A549 (cell line): ENCODE data around the gene TP53TG5.

ENCODE experiments used
- CEBPB ChIP-seq, 2 experiments: fragments of >200 bp in 1 of 2; sonication (Bioruptor Twin) in 1 of 2; formaldehyde crosslinking in 1 of 2; IDR thresholded peaks; 2 replicates each; pipeline ENCODE4 v1.6.1; 2012 to 2016
- EHMT2 ChIP-seq: fragments of 200-600 bp; sonication (generic); IDR thresholded peaks from 2 replicates; pipeline ENCODE4 v1.6.1; 2016; ENCODE audit warnings: antibody characterized with exemption, low read depth, mild to moderate bottlenecking, moderate library complexity
- EP300 ChIP-seq, 2 experiments: fragments of >200 bp; sonication (Bioruptor Twin); formaldehyde crosslinking; IDR thresholded peaks; 2 replicates in 1 of 2; 3 replicates in 1 of 2; pipeline ENCODE4 v1.6.1; 2016 to 2017
- ESRRA ChIP-seq: fragments of 150-350 bp; IDR thresholded peaks from 2 replicates; pipeline ENCODE4 v1.6.1; 2014; ENCODE audit warnings: mild to moderate bottlenecking, low read length, borderline replicate concordance
- HDAC2 ChIP-seq: fragments of 200-600 bp; sonication (generic); IDR thresholded peaks from 2 replicates; pipeline ENCODE4 v1.6.1; 2016
- JUN ChIP-seq, 2 experiments: fragments of >200 bp; sonication (Bioruptor Twin); formaldehyde crosslinking; IDR thresholded peaks; 2 replicates in 1 of 2; 3 replicates in 1 of 2; pipeline ENCODE4 v1.6.1; 2016 to 2017
- JUNB ChIP-seq: fragments of >200 bp; sonication (Bioruptor Twin); formaldehyde crosslinking; IDR thresholded peaks from 2 replicates; pipeline ENCODE4 v1.6.1; 2016
- PHF8 ChIP-seq: fragments of 200-600 bp; sonication (generic); IDR thresholded peaks from 2 replicates; pipeline ENCODE4 v1.6.1; 2016; ENCODE audit warnings: low read depth, mild to moderate bottlenecking, antibody characterized with exemption, moderate library complexity, borderline replicate concordance
- POLR2A ChIP-seq: IDR thresholded peaks from 2 replicates; pipeline ENCODE4 v1.6.1; 2012; ENCODE audit warnings: mild to moderate bottlenecking, low read length
- POLR2AphosphoS2 ChIP-seq: conservative IDR thresholded peaks from 2 replicates; pipeline ENCODE4 v1.6.1; 2012; ENCODE audit warnings: low read length, improper control_type of control experiment, inconsistent platforms
- RAD21 ChIP-seq, 2 experiments: fragments of >200 bp in 1 of 2; sonication (Bioruptor Twin) in 1 of 2; formaldehyde crosslinking in 1 of 2; IDR thresholded peaks in 1 of 2; conservative IDR thresholded peaks in 1 of 2; 2 replicates in 1 of 2; 3 replicates in 1 of 2; pipeline ENCODE4 v1.6.1; 2012 to 2018; ENCODE audit warnings: inconsistent platforms in 1 of 2
- TF ChIP-seq, protein P1 (sequence below): fragments of >200 bp; sonication (Bioruptor Twin); formaldehyde crosslinking; IDR thresholded peaks from 3 replicates; pipeline ENCODE4 v1.5.1; 2016
- TF ChIP-seq, protein P2 (sequence below): IDR thresholded peaks from 2 replicates; pipeline ENCODE4 v1.6.1; 2012
- TF ChIP-seq, protein P3 (sequence below): fragments of 450-650 bp; IDR thresholded peaks from 2 replicates; pipeline ENCODE4 v1.6.1; 2014; ENCODE audit warnings: antibody characterized with exemption

DNA sequence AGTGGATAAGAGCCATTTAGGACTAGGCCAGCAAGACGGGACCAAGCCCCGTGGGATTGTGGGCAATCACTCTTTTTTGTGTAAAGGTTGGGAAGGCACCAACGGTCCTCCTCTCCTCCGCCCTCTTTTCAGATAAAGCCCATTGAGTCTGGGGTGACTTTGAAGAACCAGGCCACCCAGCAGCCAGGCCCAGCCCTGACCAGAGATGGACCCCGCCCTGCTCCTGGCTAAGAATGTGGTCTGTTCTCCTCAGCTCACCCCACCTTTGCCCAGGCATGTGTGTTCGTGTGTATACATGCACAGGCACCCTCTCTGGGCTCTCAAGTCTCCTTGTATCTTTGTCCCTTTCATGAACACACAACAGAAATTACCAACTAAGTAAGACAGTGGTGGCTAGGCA, 39.0 kb downstream of the TP53TG5 start:
- no peak for TF ChIP-seq ESRRA
- no peak for TF ChIP-seq POLR2AphosphoS2
- no peak for TF ChIP-seq JUNB
- TF ChIP-seq JUN (IDR thresholded peaks at IDR 0.05), result no peak
- TF ChIP-seq, protein P1, sequence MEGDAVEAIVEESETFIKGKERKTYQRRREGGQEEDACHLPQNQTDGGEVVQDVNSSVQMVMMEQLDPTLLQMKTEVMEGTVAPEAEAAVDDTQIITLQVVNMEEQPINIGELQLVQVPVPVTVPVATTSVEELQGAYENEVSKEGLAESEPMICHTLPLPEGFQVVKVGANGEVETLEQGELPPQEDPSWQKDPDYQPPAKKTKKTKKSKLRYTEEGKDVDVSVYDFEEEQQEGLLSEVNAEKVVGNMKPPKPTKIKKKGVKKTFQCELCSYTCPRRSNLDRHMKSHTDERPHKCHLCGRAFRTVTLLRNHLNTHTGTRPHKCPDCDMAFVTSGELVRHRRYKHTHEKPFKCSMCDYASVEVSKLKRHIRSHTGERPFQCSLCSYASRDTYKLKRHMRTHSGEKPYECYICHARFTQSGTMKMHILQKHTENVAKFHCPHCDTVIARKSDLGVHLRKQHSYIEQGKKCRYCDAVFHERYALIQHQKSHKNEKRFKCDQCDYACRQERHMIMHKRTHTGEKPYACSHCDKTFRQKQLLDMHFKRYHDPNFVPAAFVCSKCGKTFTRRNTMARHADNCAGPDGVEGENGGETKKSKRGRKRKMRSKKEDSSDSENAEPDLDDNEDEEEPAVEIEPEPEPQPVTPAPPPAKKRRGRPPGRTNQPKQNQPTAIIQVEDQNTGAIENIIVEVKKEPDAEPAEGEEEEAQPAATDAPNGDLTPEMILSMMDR, result no peak
- no peak for TF ChIP-seq RAD21 (conservative IDR thresholded peaks at IDR 0.05 in 1 of 2, IDR thresholded peaks at IDR 0.05 in 1 of 2)
- TF ChIP-seq EP300 (IDR thresholded peaks at IDR 0.05), result no peak
- no peak for TF ChIP-seq CEBPB (IDR thresholded peaks at IDR 0.05)
- no peak for TF ChIP-seq PHF8
- TF ChIP-seq POLR2A, result no peak
- TF ChIP-seq, protein P2, sequence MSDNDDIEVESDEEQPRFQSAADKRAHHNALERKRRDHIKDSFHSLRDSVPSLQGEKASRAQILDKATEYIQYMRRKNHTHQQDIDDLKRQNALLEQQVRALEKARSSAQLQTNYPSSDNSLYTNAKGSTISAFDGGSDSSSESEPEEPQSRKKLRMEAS, result no peak
- no peak for TF ChIP-seq HDAC2
- TF ChIP-seq, protein P3, sequence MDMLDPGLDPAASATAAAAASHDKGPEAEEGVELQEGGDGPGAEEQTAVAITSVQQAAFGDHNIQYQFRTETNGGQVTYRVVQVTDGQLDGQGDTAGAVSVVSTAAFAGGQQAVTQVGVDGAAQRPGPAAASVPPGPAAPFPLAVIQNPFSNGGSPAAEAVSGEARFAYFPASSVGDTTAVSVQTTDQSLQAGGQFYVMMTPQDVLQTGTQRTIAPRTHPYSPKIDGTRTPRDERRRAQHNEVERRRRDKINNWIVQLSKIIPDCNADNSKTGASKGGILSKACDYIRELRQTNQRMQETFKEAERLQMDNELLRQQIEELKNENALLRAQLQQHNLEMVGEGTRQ, result no peak
- TF ChIP-seq EHMT2, result no peak
